Stimulated activated CD8-positive, alpha-beta memory T cell treated with anti-CD3 and anti-CD28 coated beads, Interleukin-4, amount 100 ng/mL, for 4 hours (primary cell): Measurements from ENCODE around the gene PRCD.
"Not testable (repeated sequence)": the region's sequence is repeated elsewhere in the genome, so short reads cannot be mapped to it uniquely, and the experiment has no call there.

Source experiments
- DNase-seq, 2 donors: peaks; one replicate each; pipeline ENCODE4 v3.0.0-alpha.2; 2020; ENCODE audit warnings: low read depth in 2 of 2, low spot score in 1 of 2

The PRCD gene

GRCh38 chr17:76527430-76528111 is 12.3 kb upstream of the PRCD start:
- DNase-seq, result peak in 1 of 2 donors; percentile 20

DNA sequence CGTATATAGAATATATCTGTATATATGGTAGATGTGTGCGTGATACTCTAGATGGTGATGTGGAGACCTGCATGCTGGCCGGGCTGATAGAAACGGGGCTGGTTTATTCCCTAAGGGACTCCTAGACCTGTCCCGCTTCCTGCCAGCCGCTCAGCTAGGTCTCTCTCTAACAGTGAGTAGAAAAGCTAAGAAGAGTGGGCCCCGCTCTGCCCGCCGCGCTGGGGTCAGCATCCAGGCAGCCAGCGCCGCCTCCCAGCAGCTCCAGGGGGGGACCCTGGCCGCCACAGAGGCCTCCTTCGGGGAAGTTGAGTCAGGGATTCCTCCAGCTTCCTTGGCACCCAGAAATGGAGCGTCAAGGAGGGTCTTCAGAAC is 11.7 kb upstream of the PRCD start:
- DNase-seq, result no peak

DNA sequence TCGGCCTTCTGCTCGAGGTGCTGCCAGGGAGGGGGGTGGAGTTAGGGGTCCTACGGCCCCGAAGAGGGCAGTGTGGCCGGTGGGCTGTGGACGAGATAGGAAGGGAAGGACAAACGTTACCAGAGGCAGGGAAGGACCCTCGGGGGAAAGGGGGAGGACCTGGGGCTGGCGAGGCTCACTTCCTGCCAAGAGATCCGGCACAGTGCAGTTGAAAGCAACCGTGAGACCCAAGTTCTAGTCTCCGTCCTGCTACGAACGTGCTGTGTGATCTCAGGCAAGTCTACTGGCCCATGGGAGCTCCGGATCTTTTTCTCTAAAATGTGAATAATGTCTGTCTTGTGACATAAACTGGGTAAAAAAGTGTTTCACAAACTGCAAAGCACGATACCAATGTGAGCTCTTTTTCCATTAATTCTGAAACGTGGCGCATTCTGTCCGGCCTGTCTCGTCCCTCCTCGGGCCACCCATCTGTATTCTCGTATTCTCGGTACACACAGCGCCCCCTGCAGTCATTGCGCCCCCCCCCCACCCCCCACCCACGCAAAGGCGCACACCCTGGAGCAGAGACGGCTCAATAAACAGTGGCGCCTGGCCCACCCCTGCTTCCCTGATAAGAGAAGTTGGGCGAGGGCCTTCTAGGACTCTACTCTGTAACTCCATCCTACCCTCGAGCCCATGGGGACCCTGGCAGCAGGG is 11.2 kb upstream of the PRCD start:
- no peak for DNase-seq

DNA sequence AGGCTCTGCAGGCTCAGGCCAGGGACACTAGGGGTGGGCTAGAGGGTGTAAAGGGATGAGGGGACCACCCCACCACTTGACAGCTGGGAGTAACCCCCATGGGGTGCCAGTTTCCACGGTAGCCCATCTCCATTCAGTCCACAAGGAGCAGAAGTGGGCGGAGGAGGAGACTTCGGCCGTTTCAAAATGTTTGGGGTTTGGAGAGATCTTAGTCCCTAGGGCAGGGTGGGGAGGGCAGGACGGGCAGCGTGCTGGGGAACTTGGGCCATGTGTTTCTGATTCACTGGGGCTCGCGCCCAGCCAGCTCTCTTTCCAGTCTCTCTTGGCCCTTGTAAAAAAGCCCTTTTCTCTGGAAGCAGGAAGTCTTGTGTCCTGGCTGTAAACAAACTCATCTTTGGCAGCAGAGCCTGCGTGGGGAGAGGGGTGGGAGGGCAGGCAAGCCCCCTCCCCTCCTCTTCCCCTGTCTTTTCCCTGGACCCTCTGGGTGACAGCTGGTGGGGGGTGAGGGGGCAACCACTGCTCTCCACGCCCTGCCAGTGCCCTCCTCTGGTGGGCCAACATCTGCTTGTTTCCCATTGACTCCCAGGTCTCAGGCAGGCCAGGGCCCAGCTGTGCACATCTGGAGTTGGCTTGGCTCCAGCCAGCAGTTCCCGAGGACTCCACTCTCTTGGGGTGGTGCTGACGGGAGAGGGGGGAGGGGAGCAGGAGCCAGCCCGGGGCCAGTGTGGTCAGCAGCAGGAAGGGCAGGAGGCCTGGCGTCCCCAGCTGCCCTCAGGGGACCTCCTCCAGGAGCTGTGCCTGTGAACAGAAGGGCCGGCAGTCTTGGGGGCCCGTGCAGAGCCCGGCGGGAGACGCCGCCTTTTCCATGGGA is 10.4 kb upstream of the PRCD start:
- no peak for DNase-seq

DNA sequence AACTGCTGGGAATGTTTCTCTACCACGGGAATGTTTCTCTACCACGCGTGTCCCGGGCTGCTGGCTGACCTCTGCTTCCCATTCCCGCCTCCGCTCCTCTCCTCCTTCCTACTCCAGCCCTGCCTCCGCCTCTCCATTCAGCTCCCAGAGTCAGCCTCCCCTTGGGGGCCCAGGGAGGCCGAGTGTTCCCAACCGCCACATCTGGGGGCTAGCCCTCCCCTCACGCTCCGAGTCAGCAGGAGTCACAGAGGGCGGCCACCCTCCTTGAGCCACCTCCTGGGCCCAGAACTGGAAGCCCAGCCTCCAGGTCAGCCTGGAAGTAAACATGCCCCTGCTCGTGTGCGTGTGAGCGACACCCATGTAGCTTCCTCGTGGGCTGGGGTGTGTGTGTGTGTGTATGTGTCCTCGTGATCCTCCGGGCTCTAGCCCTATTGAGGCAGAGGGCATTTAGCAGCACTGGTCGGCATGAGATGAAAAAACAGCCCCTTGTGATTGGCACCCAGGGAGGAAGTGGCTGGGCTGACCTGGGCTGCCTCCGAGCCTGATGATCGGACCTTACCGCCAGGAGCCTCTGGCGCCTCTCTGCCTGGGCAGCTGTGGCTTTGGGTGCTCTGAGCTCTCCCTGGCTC is 9.6 kb upstream of the PRCD start:
- no peak for DNase-seq

DNA sequence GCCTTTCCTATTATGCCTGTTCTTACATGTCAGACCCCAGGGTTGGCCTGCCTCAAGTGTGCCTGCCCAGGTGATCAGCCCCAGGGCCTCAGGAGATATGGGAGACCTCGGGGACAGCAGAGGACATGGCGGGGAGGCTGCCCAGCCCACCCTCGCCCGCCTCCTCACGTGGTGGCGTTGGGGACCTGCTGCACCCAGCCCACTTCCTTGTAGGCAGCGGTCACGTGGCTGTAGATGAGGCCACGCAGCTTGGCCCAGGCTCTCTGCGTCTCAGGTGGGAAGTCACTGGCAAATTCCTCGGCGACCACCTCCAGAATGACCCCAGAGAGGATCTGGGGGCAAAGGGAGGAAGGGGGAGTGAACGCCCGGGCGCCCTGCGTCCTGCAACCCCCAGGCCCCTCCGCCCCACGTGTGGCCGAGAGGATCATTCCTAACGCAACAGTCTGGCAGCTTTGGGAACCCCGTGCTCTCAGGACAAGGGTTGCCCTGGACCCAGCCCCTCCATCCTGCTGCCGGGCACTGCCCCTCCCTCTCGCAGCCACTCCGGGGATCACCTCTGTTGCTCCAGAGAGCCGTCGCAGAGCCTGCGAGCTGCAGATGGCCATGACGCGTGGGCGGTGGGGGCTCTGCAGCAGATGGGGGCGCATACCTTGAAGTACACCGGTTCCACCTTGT is 8.9 kb upstream of the PRCD start:
- no peak for DNase-seq

GRCh38 chr17:76531486-76532038 is 8.3 kb upstream of the PRCD start:
- no peak for DNase-seq

GRCh38 chr17:76532072-76532651 is 7.7 kb upstream of the PRCD start:
- no peak for DNase-seq

DNA sequence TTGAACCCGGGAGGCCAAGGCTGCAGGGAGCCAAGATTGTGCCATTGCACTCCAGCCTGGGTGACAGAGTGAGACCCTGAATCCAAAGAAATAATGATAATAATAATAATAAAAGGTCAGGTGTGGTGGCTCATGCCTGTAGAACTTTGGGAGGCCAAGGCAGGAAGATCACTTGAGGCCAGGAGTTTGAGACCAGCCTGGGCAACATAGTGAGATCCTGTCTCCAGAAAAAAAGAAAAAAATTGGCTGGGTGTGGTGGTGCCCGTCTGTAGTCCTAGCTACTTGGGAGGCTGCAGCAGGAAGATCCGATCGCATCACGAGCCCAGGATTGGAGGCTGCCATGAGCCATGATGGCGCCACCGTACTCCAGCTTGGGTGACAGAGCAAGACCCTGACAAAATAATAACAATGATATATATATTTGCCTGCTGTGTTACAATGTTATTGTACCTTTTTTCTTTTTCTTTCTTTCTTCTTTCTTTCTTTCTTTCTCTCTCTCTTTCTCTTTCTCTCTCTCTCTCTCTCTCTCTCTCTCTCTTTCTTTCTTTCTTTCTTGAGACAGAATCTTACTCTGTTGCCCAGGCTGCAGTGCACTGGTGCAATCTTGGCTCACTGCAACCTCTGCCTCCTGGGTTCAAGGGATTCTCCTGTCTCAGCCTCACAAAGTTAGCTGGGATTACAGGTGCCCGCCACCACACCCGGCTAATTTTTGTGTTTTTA is 6.0 kb upstream of the PRCD start:
- not testable (repeated sequence) for DNase-seq

DNA sequence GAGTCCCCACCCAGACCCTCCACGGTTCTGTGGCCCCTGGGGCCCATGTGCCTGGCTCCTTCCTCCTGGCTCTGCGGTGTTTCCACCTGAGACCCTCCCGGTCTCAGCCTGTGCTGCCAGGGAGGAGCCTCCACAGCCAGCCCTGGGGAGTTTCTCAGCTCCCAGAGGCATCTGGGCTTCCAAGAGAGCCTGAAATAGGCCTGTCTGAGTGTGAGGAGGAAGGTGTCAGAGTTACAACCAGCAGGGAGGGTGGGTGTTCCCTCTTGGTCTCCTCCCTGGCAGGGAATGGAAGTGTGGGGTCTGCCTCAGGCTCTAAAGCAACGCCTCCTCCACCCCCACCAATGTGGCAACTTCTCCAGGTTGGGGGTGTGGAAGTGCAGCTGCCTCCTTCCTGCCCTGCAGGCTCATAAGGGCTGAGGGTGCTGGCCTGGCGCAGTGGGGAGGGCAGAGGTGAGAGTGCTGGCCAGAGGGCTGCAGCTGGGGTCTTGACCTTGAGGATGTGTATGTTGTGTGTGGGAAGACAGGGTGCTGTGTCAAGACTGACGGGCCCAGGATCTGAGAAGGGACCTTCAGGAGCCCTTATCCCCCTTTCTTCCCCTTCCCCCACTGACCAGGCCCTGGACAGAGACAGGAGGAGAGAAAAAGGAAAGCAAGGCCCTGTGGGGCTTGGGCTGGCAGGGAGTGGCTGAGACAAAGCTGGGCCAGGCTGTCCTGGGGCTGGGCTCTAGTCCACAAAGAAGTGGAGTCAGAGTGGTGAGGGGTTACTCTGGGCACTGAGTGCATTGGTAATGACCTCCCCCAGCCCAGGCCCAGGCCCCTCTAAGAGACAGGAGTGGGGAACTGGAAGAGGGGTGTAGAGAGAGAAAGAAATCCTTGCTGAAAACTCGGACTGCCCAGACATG is 4.8 kb upstream of the PRCD start:
- DNase-seq, result no peak

- DNase-seq, result no peak
Measured at GRCh38 chr17:76535788-76536510, 3.9 kb upstream of the PRCD start.

DNA sequence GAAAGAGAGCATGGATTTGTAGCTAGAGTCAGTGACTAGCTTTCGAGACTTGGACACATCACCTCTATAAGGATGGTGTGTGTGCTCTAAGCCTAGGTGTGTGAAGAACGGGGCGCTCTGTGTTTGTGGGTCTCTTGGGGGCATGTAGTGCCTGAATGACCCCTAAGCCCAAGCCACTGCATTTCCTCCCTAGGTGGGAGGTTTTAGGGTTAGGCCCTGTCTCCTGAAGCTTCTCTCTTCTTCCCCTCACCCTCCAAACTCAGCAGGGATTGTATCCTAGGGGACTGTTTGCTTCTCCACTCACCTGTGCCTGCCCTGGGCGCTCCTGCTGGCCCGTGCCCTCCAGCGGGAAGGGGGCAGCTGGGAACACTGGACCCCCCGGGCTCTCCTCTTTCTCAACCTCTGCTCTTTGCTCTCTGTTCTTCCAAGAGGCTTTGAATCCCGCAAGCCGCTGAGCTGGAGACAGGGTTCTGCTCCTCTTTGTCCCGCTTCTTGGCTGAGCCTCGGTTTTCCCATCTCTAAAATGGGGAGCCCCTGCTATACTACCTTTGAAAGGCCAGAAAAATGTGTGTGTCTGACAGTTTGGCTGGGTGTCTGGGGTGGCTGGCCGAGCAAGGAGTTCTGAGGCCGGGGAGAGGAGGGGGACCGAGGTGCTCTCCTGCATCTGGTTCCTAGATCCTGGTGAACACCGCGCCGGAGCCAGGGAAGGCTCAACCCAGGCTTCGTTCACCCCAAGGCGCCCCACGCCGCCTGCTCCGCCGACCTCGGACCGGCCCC is 3.1 kb upstream of the PRCD start:
- no peak for DNase-seq

- DNase-seq, result no peak
Measured at GRCh38 chr17:76537288-76537577, 2.6 kb upstream of the PRCD start.

GRCh38 chr17:76537578-76538280 is 2.1 kb upstream of the PRCD start, which contains the start of gene CYGB:
Gene CYGB, minus strand, starts transcription at chr17:76537709. Its CDS starts 167 bp downstream, at chr17:76537542.
- no peak for DNase-seq

DNA sequence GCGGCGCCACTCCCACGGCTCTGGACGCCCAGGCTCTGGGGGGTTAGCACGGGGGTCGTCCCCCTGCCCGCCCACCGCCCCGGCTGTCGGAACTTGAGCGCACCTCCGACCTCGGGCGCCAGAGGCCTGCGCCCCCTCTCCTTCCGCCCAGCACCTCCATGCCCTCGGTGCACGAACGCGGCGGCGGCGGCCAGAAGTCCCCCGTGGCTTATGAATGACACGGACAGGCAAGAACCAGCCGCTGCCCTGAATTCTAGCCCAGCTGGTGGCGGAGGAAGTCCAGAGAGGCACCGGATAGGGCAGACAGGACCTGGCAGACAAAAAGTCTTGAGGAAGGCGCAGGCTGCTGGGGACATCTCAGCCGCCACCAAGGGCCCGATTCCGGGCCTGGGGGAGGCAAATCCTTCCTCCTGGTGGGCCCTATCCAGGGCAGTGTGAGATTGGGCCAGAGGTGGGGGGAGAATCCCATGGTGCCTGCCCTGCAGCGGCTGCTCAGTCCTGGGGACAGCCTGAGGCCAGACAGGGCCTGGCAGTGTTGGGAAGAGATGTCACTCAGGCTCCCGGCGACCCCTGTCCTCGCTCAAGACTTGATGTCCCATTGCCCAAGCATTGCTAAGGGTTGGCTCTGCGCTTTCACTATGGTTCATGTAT is 1.4 kb upstream of the PRCD start:
- DNase-seq, result no peak

DNA sequence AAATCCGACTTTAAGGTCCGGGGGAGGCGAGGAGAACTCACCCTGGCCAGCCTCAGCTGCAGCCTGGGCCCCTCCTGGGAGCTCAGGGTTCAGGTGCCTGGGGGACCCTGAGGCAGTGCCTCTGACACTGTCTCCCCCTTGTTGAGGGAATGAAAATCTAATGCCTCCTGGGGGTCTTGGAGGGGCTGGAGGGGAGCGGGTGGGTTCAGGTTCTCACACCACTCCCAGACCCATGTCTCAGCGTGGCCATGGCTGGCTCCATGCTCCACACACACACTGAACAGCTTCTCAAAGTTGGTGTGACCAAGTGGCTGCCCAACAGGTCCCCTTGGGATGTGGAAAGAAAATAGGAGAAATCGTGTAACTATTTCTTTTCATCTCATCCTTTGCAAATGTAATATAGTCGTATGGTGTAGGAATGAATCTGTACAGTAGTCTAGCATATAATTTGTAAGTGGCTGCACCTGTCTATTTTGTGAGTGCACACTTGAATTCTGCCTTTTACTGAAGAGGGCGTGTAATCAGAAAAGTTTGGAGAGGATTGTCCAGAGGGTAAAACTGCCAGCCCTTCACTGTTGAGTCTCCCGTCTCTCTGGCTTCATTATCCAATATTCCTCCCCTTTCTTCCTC is 788 bp upstream of the PRCD start:
- DNase-seq, result no peak
